Retinal pigment epithelial cell (primary cell): ENCODE results near the gene SLC44A5.

Experiments used
- DNase-seq: peaks from one replicate; pipeline ENCODE4 v3.0.0-alpha.2; 2010; ENCODE audit warnings: low read depth
- H3K4me3 ChIP-seq: 2 replicates; pipeline ENCODE4 v1.5.1; 2011; ENCODE audit warnings: mild to moderate bottlenecking, low read length, control low read depth, moderate library complexity
- CTCF ChIP-seq: conservative IDR thresholded peaks from 2 replicates; pipeline ENCODE4 v1.5.1; 2011; ENCODE audit warnings: low read depth, low read length, control low read depth, inconsistent platforms

The SLC44A5 gene

GRCh38 chr1:75475696-75476095, 135.2 kb downstream of the SLC44A5 start:
- no peak for TF ChIP-seq CTCF
- H3K4me3 ChIP-seq: no peak overlapping the region
- no peak for DNase-seq

GRCh38 chr1:75472971-75473603, 137.8 kb downstream of the SLC44A5 start:
- DNase-seq: no peak
- TF ChIP-seq CTCF: no peak
- H3K4me3 ChIP-seq: no peak overlapping the region

- DNase-seq: no peak
- no peak overlapping the region for H3K4me3 ChIP-seq
- TF ChIP-seq CTCF: no peak
Measured at GRCh38 chr1:75472089-75472970, 138.6 kb downstream of the SLC44A5 start.

DNA sequence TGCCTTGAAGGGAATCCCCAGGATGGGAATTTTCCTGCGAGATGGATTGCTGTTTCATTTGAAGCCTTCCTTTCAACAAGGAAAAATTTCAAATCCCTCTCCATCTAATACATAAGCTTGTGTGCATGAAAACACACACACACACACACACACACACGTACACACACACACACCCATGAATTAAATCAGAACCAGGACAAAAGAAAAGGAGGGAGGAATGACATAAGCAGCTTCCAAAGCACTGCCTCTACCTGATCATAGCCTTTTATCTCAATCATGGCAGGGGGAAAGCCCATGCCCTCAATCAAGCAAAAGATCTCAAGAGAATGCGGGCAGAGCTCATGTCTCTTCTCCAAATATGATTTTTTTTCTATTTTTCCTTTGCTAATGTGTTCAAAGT, 139.7 kb downstream of the SLC44A5 start:
- DNase-seq: no peak
- TF ChIP-seq CTCF: no peak
- no peak overlapping the region for H3K4me3 ChIP-seq

- DNase-seq: no peak
- TF ChIP-seq CTCF: no peak
- H3K4me3 ChIP-seq: no peak overlapping the region
Measured at GRCh38 chr1:75470448-75470847, 140.5 kb downstream of the SLC44A5 start.

- H3K4me3 ChIP-seq: no peak overlapping the region
- TF ChIP-seq CTCF: no peak
- DNase-seq: no peak
Measured at GRCh38 chr1:75469586-75470173, 141.2 kb downstream of the SLC44A5 start.
